ENCODE measurements around the gene SCRN2.
A peak's percentile ranks its signal among the peaks of the same experiment; 100 is the strongest.

SCRN2 gene

GRCh38 chr17:47840742-47841487 is at the start of gene SCRN2:
TSS of gene SCRN2 (minus strand) at chr17:47841273. CDS start at chr17:47840843, 430 bp downstream.
- no peaks in the 10 kb centered on the region for H3K9me3 ChIP-seq (ENCODE audit: control insufficient read depth in 2 of 2, low read length in 2 of 2)
- peaks cover 26 to 30% of the 10 kb centered on the region in 2 donors for H3K4me1 ChIP-seq (ENCODE audit: control insufficient read depth in 2 of 2, insufficient read depth in 2 of 2, low read length in 2 of 2)
- peak within 1 kb of the TSS; percentile 86 to 92 for H3K4me3 ChIP-seq (ENCODE audit: low read length in 2 of 2)
- peak within 1 kb of the TSS; percentile 74 to 75 for H3K9ac ChIP-seq (ENCODE audit: low read depth in 1 of 2, low read length in 2 of 2)
- H3K36me3 ChIP-seq (ENCODE audit: control insufficient read depth in 2 of 2, insufficient read depth in 2 of 2, low read length in 2 of 2), result peaks cover 11 to 14% of the 10 kb centered on the region in 2 donors
- peak within 1 kb of the TSS; percentile 65 to 72 for H3K27ac ChIP-seq (ENCODE audit: low read depth in 2 of 2, low read length in 2 of 2)
- no peaks in the 10 kb centered on the region for H3K27me3 ChIP-seq (ENCODE audit: control insufficient read depth in 2 of 2, insufficient read depth in 2 of 2, low read length in 2 of 2)

- Histone ChIP-seq H3K9me3 (ENCODE audit: control insufficient read depth in 2 of 2, low read length in 2 of 2) (no peaks in the 10 kb centered on the region), H3K9ac (ENCODE audit: low read depth in 1 of 2, low read length in 2 of 2) (no peak overlapping the region), H3K4me1 (ENCODE audit: control insufficient read depth in 2 of 2, insufficient read depth in 2 of 2, low read length in 2 of 2) (peaks cover 12% of the 10 kb centered on the region in 2 donors), H3K4me3 (ENCODE audit: low read length in 2 of 2) (no peak overlapping the region), H3K27ac (ENCODE audit: low read depth in 2 of 2, low read length in 2 of 2) (no peak overlapping the region), H3K27me3 (ENCODE audit: control insufficient read depth in 2 of 2, insufficient read depth in 2 of 2, low read length in 2 of 2) (no peaks in the 10 kb centered on the region), H3K36me3 (ENCODE audit: control insufficient read depth in 2 of 2, insufficient read depth in 2 of 2, low read length in 2 of 2) (no peaks in the 10 kb centered on the region)
Observed at GRCh38 chr17:47889734-47890529, 48.9 kb upstream of the SCRN2 start.

GRCh38 chr17:47888293-47888692 is 47.2 kb upstream of the SCRN2 start:
- H3K4me1 ChIP-seq (ENCODE audit: control insufficient read depth in 2 of 2, insufficient read depth in 2 of 2, low read length in 2 of 2), result peaks cover 25 to 28% of the 10 kb centered on the region in 2 donors
- H3K36me3 ChIP-seq (ENCODE audit: control insufficient read depth in 2 of 2, insufficient read depth in 2 of 2, low read length in 2 of 2), result no peaks in the 10 kb centered on the region
- H3K9me3 ChIP-seq (ENCODE audit: control insufficient read depth in 2 of 2, low read length in 2 of 2), result no peaks in the 10 kb centered on the region
- no peaks in the 10 kb centered on the region for H3K27me3 ChIP-seq (ENCODE audit: control insufficient read depth in 2 of 2, insufficient read depth in 2 of 2, low read length in 2 of 2)
- no peak overlapping the region for H3K9ac ChIP-seq (ENCODE audit: low read depth in 1 of 2, low read length in 2 of 2)
- H3K27ac ChIP-seq (ENCODE audit: low read depth in 2 of 2, low read length in 2 of 2), result no peak overlapping the region
- H3K4me3 ChIP-seq (ENCODE audit: low read length in 2 of 2), result no peak overlapping the region

- peaks cover 42 to 49% of the 10 kb centered on the region in 2 donors for H3K4me1 ChIP-seq (ENCODE audit: control insufficient read depth in 2 of 2, insufficient read depth in 2 of 2, low read length in 2 of 2)
Observed at GRCh38 chr17:47884905-47885730, 44.0 kb upstream of the SCRN2 start.

GRCh38 chr17:47884427-47884740 is 43.3 kb upstream of the SCRN2 start:
- no peaks in the 10 kb centered on the region for H3K9me3 ChIP-seq (ENCODE audit: control insufficient read depth in 2 of 2, low read length in 2 of 2)
- no peak overlapping the region for H3K4me3 ChIP-seq (ENCODE audit: low read length in 2 of 2)
- peak overlapping the region; percentile 71 to 86 for H3K27ac ChIP-seq (ENCODE audit: low read depth in 2 of 2, low read length in 2 of 2)
- H3K4me1 ChIP-seq (ENCODE audit: control insufficient read depth in 2 of 2, insufficient read depth in 2 of 2, low read length in 2 of 2), result peaks cover 42 to 49% of the 10 kb centered on the region in 2 donors
- H3K9ac ChIP-seq (ENCODE audit: low read depth in 1 of 2, low read length in 2 of 2), result peak overlapping the region; percentile 24 to 62
- H3K36me3 ChIP-seq (ENCODE audit: control insufficient read depth in 2 of 2, insufficient read depth in 2 of 2, low read length in 2 of 2), result no peaks in the 10 kb centered on the region
- H3K27me3 ChIP-seq (ENCODE audit: control insufficient read depth in 2 of 2, insufficient read depth in 2 of 2, low read length in 2 of 2), result no peaks in the 10 kb centered on the region

More at GRCh38 chr17:47884905-47885730, 44.0 kb upstream of the SCRN2 start:
- H3K27ac ChIP-seq (ENCODE audit: low read depth in 2 of 2, low read length in 2 of 2), result peak overlapping the region; percentile 71 to 86
- H3K36me3 ChIP-seq (ENCODE audit: control insufficient read depth in 2 of 2, insufficient read depth in 2 of 2, low read length in 2 of 2), result no peaks in the 10 kb centered on the region
- no peaks in the 10 kb centered on the region for H3K27me3 ChIP-seq (ENCODE audit: control insufficient read depth in 2 of 2, insufficient read depth in 2 of 2, low read length in 2 of 2)
- peak overlapping the region; percentile 26 to 62 for H3K9ac ChIP-seq (ENCODE audit: low read depth in 1 of 2, low read length in 2 of 2)
- H3K4me3 ChIP-seq (ENCODE audit: low read length in 2 of 2), result peak overlapping the region in 1 of 2 donors; percentile 30
- H3K9me3 ChIP-seq (ENCODE audit: control insufficient read depth in 2 of 2, low read length in 2 of 2), result no peaks in the 10 kb centered on the region

- Histone ChIP-seq H3K4me1 (ENCODE audit: control insufficient read depth in 2 of 2, insufficient read depth in 2 of 2, low read length in 2 of 2) (peaks cover 42 to 49% of the 10 kb centered on the region in 2 donors), H3K9me3 (ENCODE audit: control insufficient read depth in 2 of 2, low read length in 2 of 2) (no peaks in the 10 kb centered on the region), H3K4me3 (ENCODE audit: low read length in 2 of 2) (no peak overlapping the region), H3K27me3 (ENCODE audit: control insufficient read depth in 2 of 2, insufficient read depth in 2 of 2, low read length in 2 of 2) (no peaks in the 10 kb centered on the region), H3K36me3 (ENCODE audit: control insufficient read depth in 2 of 2, insufficient read depth in 2 of 2, low read length in 2 of 2) (no peaks in the 10 kb centered on the region), H3K9ac (ENCODE audit: low read depth in 1 of 2, low read length in 2 of 2) (no peak overlapping the region), H3K27ac (ENCODE audit: low read depth in 2 of 2, low read length in 2 of 2) (peak overlapping the region; percentile 71 to 86)
Observed at GRCh38 chr17:47883589-47884426, 42.7 kb upstream of the SCRN2 start.

- no peaks in the 10 kb centered on the region for H3K27me3 ChIP-seq (ENCODE audit: control insufficient read depth in 2 of 2, insufficient read depth in 2 of 2, low read length in 2 of 2)
- peak overlapping the region; percentile 37 to 71 for H3K27ac ChIP-seq (ENCODE audit: low read depth in 2 of 2, low read length in 2 of 2)
- peaks cover 42 to 49% of the 10 kb centered on the region in 2 donors for H3K4me1 ChIP-seq (ENCODE audit: control insufficient read depth in 2 of 2, insufficient read depth in 2 of 2, low read length in 2 of 2)
- H3K9me3 ChIP-seq (ENCODE audit: control insufficient read depth in 2 of 2, low read length in 2 of 2), result no peaks in the 10 kb centered on the region
- H3K4me3 ChIP-seq (ENCODE audit: low read length in 2 of 2), result peak overlapping the region in 1 of 2 donors; percentile 23
- no peak overlapping the region for H3K9ac ChIP-seq (ENCODE audit: low read depth in 1 of 2, low read length in 2 of 2)
- H3K36me3 ChIP-seq (ENCODE audit: control insufficient read depth in 2 of 2, insufficient read depth in 2 of 2, low read length in 2 of 2), result no peaks in the 10 kb centered on the region
Observed at GRCh38 chr17:47882695-47883588, 41.9 kb upstream of the SCRN2 start.

- Histone ChIP-seq H3K9ac (ENCODE audit: low read depth in 1 of 2, low read length in 2 of 2) (no peak overlapping the region), H3K27me3 (ENCODE audit: control insufficient read depth in 2 of 2, insufficient read depth in 2 of 2, low read length in 2 of 2) (no peaks in the 10 kb centered on the region), H3K36me3 (ENCODE audit: control insufficient read depth in 2 of 2, insufficient read depth in 2 of 2, low read length in 2 of 2) (no peaks in the 10 kb centered on the region), H3K9me3 (ENCODE audit: control insufficient read depth in 2 of 2, low read length in 2 of 2) (no peaks in the 10 kb centered on the region), H3K27ac (ENCODE audit: low read depth in 2 of 2, low read length in 2 of 2) (peak overlapping the region; percentile 32 to 37), H3K4me3 (ENCODE audit: low read length in 2 of 2) (peak overlapping the region in 1 of 2 donors; percentile 23), H3K4me1 (ENCODE audit: control insufficient read depth in 2 of 2, insufficient read depth in 2 of 2, low read length in 2 of 2) (peaks cover 42 to 49% of the 10 kb centered on the region in 2 donors)
Observed at GRCh38 chr17:47882247-47882646, 41.2 kb upstream of the SCRN2 start.
